Testis (tissue), 3 donors: ENCODE data around the gene C12orf57. TPM values are rescaled to one million over a fixed set of nuclear protein-coding genes. Genes with fewer than 3 reads are reported as not detected.
"Not testable (repeated sequence)": the region's sequence is repeated elsewhere in the genome, so short reads cannot be mapped to it uniquely, and the experiment has no call there.

Experiments used
- DNase-seq: peaks from one replicate; pipeline ENCODE4 v3.0.0-alpha.2; 2019
- H3K27ac ChIP-seq, 2 donors: fragments of 200-600 bp; sonication (generic); one replicate each; pipeline ENCODE4 v1.5.1; 2019
- H3K27me3 ChIP-seq: fragments of 200-600 bp; sonication (generic); one replicate; pipeline ENCODE4 v1.5.1; 2019
- H3K36me3 ChIP-seq: fragments of 200-600 bp; sonication (generic); one replicate; pipeline ENCODE4 v1.5.1; 2017; ENCODE audit warnings: low read depth; ENCODE audit errors: missing control alignments
- H3K4me1 ChIP-seq: fragments of 200-600 bp; sonication (generic); one replicate; pipeline ENCODE4 v1.5.1; 2019
- H3K4me3 ChIP-seq, 2 donors: fragments of 200-600 bp; sonication (generic); one replicate each; pipeline ENCODE4 v1.5.1; 2017 to 2019
- H3K9me3 ChIP-seq: fragments of 200-600 bp; sonication (generic); one replicate; pipeline ENCODE4 v1.5.1; 2017
- CTCF ChIP-seq, 3 experiments: fragments of 450-650 bp in 2 of 3; fragments of 200-600 bp in 1 of 3; sonication (generic) in 1 of 3; IDR thresholded peaks; one replicate each; pipeline ENCODE4 v1.5.1; 2016 to 2019; ENCODE audit warnings: antibody characterized with exemption in 3 of 3, mild to moderate bottlenecking in 2 of 3, moderate library complexity in 1 of 3
- POLR2A ChIP-seq: fragments of 450-650 bp; IDR thresholded peaks from one replicate; pipeline ENCODE4 v1.6.1; 2017; ENCODE audit warnings: antibody characterized with exemption, mild to moderate bottlenecking, moderate library complexity
- WGBS, 2 donors: methylation state at CpG; one replicate each; pipeline ENCODE4 v1.1.5; 2018; 5-methylcytosine and 5-hydroxymethylcytosine counted together
- intact Hi-C: fragments of 100-400 bp; cut with DNase I; formaldehyde crosslinking; loops from one replicate; pipeline ENCODE4 v1.15.1; 2023; ENCODE audit warnings: low total_unique reads
- polyA plus RNA-seq: library from polyadenylated mRNA; stranded (reverse); fragments of 350-450 nt; fragmentation: Illumina TruSeq; extraction: RNeasy Lipid Tissue Mini Kit (QIAGEN cat#74804); gene quantifications from one replicate; pipeline ENCODE4 v1.2.3, GENCODE V29; 2014; ENCODE audit warnings: low read depth, low replicate concordance; ENCODE audit not compliant: insufficient read depth
- total RNA-seq, 2 donors: library from RNA; depleted of rRNA; stranded (reverse); fragments of >200 nt; gene quantifications; one replicate each; pipeline ENCODE4 v1.2.3, GENCODE V29; 2016

The C12orf57 gene
- total and polyA plus RNA-seq, 3 donors from 2014 or later: 141 to 236 (median 143) TPM

GRCh38 chr12:6905414-6906040 lies 38.3 kb upstream of the C12orf57 start:
- Histone ChIP-seq H3K9me3 (no peaks in the 10 kb centered on the region), H3K36me3 (no peaks in the 10 kb centered on the region), H3K4me3 (peak overlapping the region; percentile 63 to 76), H3K27me3 (no peaks in the 10 kb centered on the region), H3K27ac (no peak overlapping the region), H3K4me1 (peaks cover 13% of the 10 kb centered on the region)
- TF ChIP-seq POLR2A: no peak
- TF ChIP-seq CTCF (IDR thresholded peaks at IDR 0.05): no peak
- DNase-seq: no peak
- intact Hi-C loops: no loop called here
- 51 to 64% methylated on average over 5 of the region's 5 CpGs for WGBS, 2 donors

DNA sequence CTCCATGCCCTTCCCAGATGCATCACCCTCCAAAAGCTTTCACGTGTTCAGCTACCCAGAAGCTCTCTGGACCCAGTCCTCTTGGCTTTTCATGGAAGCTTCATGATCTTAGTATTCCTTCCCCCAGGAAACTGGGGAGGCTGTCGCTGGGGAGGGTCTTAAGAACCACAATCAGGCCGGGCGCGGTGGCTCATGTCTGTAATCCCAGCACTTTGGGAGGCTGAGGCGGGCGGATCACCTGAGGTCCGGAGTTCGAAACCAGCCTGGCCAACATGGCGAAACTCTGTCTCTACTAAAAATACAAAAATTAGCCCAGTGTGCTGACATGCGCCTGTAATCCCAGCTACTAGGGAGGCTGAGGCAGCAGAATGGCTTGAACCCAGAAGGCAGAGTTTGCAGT lies 35.7 kb upstream of the C12orf57 start:
- intact Hi-C loops, H3K9me3 ChIP-seq, DNase-seq, H3K36me3 ChIP-seq, H3K27me3 ChIP-seq, H3K27ac ChIP-seq, H3K4me3 ChIP-seq: not testable (repeated sequence)
- 96% methylated on average over 9 to 11 of the region's 11 CpGs for WGBS, 2 donors
- peaks cover 13% of the 10 kb centered on the region for H3K4me1 ChIP-seq

GRCh38 chr12:6909421-6910145 lies 34.2 kb upstream of the C12orf57 start:
- 90 to 91% methylated on average over 4 of the region's 4 CpGs for whole genome bisulfite sequencing, 2 donors
- DNase-seq: no peak
- Histone ChIP-seq H3K4me1 (peaks cover 13% of the 10 kb centered on the region), H3K9me3 (no peaks in the 10 kb centered on the region), H3K36me3 (no peaks in the 10 kb centered on the region), H3K27ac (no peak overlapping the region), H3K27me3 (no peaks in the 10 kb centered on the region), H3K4me3 (no peak overlapping the region)
- intact Hi-C loops: no loop called here
- TF ChIP-seq CTCF (IDR thresholded peaks at IDR 0.05) (no peak), POLR2A (no peak)

DNA sequence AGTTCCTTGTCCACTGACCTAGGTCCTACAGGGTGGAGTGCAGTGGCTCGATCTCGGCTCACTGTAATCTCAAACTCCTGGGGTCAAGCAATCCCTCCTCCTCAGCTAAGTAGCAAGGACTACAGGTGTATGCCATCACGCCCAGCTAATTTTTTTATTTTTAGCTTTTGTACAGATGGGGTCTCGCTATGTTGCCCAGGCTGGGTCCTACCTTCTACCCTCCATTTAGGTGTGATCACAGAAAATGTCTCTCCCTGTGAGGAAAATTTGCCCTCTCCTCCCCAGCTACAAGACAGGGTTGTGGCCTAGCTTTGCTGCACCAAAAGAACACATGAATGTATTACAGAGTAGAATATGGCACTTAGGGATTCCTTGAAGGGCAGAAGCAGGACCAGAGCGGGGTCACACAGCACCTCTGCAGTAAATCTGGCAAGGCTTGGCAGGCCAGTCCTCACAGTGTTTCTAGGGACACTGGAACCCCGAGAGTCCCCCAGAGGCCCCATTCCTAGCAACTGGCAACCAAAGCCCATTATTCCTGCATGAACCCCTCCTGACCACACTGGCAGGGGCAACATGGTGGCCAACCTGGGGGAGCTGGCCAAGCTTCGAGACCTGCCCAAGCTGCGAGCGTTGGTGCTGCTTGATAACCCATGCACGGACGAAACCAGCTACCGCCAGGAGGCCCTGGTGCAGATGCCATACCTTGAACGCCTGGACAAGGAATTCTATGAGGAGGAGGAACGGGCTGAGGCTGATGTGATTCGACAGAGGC lies 31.5 kb upstream of the C12orf57 start:
- Histone ChIP-seq H3K27ac (no peak overlapping the region), H3K27me3 (no peaks in the 10 kb centered on the region), H3K4me3 (no peak overlapping the region), H3K4me1 (peaks cover 15% of the 10 kb centered on the region), H3K36me3 (no peaks in the 10 kb centered on the region), H3K9me3 (no peaks in the 10 kb centered on the region)
- TF ChIP-seq POLR2A: no peak
- TF ChIP-seq CTCF (IDR thresholded peaks at IDR 0.05): no peak
- DNase-seq: no peak
- 80 to 82% methylated on average over 10 to 15 of the region's 15 CpGs for WGBS, 2 donors
- intact Hi-C loops: no loop called here

DNA sequence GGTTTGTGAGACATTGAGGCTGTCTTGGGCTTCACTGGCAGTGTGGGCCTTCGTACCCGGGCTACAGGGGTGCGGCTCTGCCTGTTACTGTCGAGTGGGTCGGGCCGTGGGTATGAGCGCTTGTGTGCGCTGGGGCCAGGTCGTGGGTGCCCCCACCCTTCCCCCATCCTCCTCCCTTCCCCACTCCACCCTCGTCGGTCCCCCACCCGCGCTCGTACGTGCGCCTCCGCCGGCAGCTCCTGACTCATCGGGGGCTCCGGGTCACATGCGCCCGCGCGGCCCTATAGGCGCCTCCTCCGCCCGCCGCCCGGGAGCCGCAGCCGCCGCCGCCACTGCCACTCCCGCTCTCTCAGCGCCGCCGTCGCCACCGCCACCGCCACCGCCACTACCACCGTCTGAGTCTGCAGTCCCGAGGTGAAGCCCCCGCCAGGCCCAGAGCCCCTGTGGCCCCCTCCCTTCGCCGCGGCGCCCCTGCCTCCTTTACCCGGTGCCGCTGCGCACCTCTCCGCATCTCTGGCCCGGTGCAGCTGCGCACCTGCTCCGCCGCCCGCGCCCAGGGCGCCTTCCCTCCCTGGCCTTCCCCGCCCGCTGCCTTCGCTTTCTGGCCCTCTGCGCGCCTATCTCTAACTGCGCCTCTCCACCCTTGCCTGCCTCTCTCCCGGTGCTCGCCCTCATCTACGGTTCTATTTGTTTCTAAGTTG lies 29.4 kb upstream of the C12orf57 start, which contains the start of gene ENO2:
Gene ENO2 (plus strand): TSS at position 335 of the 701 bp plus-strand sequence. CDS start 1,253 bp downstream, outside the sequence.
- Histone ChIP-seq H3K27me3 (no peaks in the 10 kb centered on the region), H3K4me3 (peak within 1 kb of the TSS; percentile 41 to 62), H3K4me1 (peaks cover 15% of the 10 kb centered on the region), H3K36me3 (no peaks in the 10 kb centered on the region), H3K27ac (peak within 1 kb of the TSS; percentile 27 to 48), H3K9me3 (no peaks in the 10 kb centered on the region)
- intact Hi-C loops: no loop called here
- TF ChIP-seq POLR2A (no peak), CTCF (IDR thresholded peaks at IDR 0.05) (no peak)
- DNase-seq: peak; percentile 71
- 0% methylated on average over 45 to 54 of the region's 68 CpGs for WGBS, 2 donors
